Astrocyte (in vitro differentiated cells and primary cell): Measurements from ENCODE around the gene ZNF641. TPM values are rescaled to one million over a fixed set of nuclear protein-coding genes. Genes with fewer than 3 reads are reported as not detected.

Experiments used
- DNase-seq: peaks from one replicate; pipeline ENCODE4 v3.0.0-alpha.2; 2010; ENCODE audit warnings: low read depth
- FAIRE-seq: peaks from 2 replicates; lab custom pipeline; 2011; peaks lifted over from hg19 to GRCh38; lab: Jason Lieb, UNC
- H2AFZ ChIP-seq: 2 replicates; pipeline ENCODE4 v1.6.0; 2012; ENCODE audit warnings: low read depth, low read length, inconsistent platforms
- H3K27ac ChIP-seq: 2 replicates; pipeline ENCODE4 v1.5.1; 2011; ENCODE audit warnings: low read depth, low read length, inconsistent platforms
- H3K27me3 ChIP-seq: 2 replicates; pipeline ENCODE4 v1.6.0; 2011; ENCODE audit warnings: low read length, inconsistent platforms; ENCODE audit not compliant: insufficient read depth
- H3K36me3 ChIP-seq: 2 replicates; pipeline ENCODE4 v1.5.1; 2011; ENCODE audit warnings: low read length, inconsistent platforms; ENCODE audit not compliant: insufficient read depth
- H3K4me1 ChIP-seq: 2 replicates; pipeline ENCODE4 v1.5.1; 2011; ENCODE audit warnings: low read length, inconsistent platforms; ENCODE audit not compliant: insufficient read depth
- H3K4me2 ChIP-seq: 2 replicates; pipeline ENCODE4 v1.6.0; 2012; ENCODE audit warnings: low read length, inconsistent platforms
- H3K4me3 ChIP-seq: 2 replicates; pipeline ENCODE4 v1.5.1; 2011; ENCODE audit warnings: low read depth, mild to moderate bottlenecking, low read length, inconsistent platforms; ENCODE audit not compliant: insufficient read depth
- H3K79me2 ChIP-seq: 2 replicates; pipeline ENCODE4 v1.6.0; 2012; ENCODE audit warnings: mild to moderate bottlenecking, low read length, inconsistent platforms; ENCODE audit not compliant: insufficient read depth
- H3K9ac ChIP-seq: 2 replicates; pipeline ENCODE4 v1.6.0; 2012; ENCODE audit warnings: mild to moderate bottlenecking, low read length, inconsistent platforms
- H3K9me3 ChIP-seq: 2 replicates; pipeline ENCODE4 v1.5.1; 2012; ENCODE audit warnings: low read depth, mild to moderate bottlenecking, low read length, inconsistent platforms; ENCODE audit not compliant: insufficient read depth
- H4K20me1 ChIP-seq: 2 replicates; pipeline ENCODE4 v1.6.0; 2012; ENCODE audit warnings: low read length, inconsistent platforms; ENCODE audit not compliant: insufficient read depth
- H3K27ac Mint-ChIP-seq: one replicate; pipeline ENCODE4 v1.8.0; 2021; ENCODE audit warnings: mild to moderate bottlenecking, mixed read lengths; ENCODE audit not compliant: unreplicated experiment
- H3K27me3 Mint-ChIP-seq: one replicate; pipeline ENCODE4 v1.8.0; 2021; ENCODE audit warnings: low read depth, mixed read lengths; ENCODE audit not compliant: unreplicated experiment
- H3K36me3 Mint-ChIP-seq: one replicate; pipeline ENCODE4 v1.8.0; 2021; ENCODE audit warnings: low read depth, mixed read lengths; ENCODE audit not compliant: unreplicated experiment
- H3K4me1 Mint-ChIP-seq: one replicate; pipeline ENCODE4 v1.8.0; 2021; ENCODE audit warnings: low read depth, mixed read lengths; ENCODE audit not compliant: unreplicated experiment
- H3K4me3 Mint-ChIP-seq: one replicate; pipeline ENCODE4 v1.8.0; 2021; ENCODE audit warnings: mild to moderate bottlenecking, moderate library complexity, mixed read lengths; ENCODE audit not compliant: unreplicated experiment
- H3K9me3 Mint-ChIP-seq: one replicate; pipeline ENCODE4 v1.8.0; 2021; ENCODE audit warnings: mild to moderate bottlenecking, mixed read lengths; ENCODE audit not compliant: unreplicated experiment
- EZH2 ChIP-seq: IDR thresholded peaks from 2 replicates; pipeline ENCODE4 v1.6.1; 2012; ENCODE audit warnings: mild to moderate bottlenecking, low read length, inconsistent platforms; ENCODE audit not compliant: insufficient read depth
- total RNA-seq: library from RNA; stranded (reverse); gene quantifications from 2 replicates; pipeline ENCODE4 v1.2.1, GENCODE V29; 2021
- TF ChIP-seq, protein P1 (sequence below): IDR thresholded peaks from 2 replicates; pipeline ENCODE4 v1.5.1; 2011; ENCODE audit warnings: low read depth, mild to moderate bottlenecking, inconsistent platforms, low read length, moderate library complexity; ENCODE audit not compliant: insufficient read depth

ZNF641 gene
- total RNA-seq, 1 donor from 2014 or later = 7.1 TPM

DNA sequence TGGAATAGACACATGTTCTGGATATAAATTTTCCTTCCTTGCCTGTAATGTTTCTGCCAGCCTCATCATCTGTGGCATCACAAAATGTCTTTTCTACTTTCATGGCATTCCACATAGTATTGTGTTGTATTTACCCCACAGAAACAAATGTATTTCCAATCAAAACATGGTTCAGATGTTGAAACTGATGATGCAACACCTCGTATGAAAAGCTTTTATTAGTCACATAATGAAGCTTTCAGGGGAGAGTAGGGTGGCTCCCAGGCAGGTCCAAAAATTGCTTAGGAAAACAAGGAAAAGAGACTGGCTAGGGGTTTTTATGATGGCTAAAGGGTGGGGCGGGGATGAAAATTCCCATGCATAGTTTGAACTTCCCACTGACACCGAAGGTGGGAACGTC lies 29.1 kb upstream of the ZNF641 start:
- Mint-ChIP-seq H3K27me3 (no peaks in the 10 kb centered on the region), H3K36me3 (no peaks in the 10 kb centered on the region)

DNA sequence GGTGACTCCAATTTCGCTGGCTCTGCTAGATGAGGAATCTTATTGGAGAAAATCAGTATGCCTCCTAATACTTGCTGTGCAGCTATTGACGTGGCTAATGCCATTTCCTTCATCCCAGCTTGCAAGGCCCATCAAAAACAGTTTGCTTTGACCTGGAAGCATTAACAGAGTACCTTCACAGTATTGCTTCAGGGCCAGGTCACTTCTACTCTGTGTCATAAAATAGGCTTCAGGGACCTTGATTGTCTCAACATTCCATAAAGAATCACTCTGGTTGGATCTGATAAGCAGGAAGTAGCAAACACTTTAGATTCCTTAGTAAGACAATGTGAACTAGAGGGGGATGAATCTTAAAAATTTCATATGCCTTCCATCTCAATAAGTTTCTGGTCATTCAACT lies 26.9 kb upstream of the ZNF641 start:
- no peaks in the 10 kb centered on the region for H3K36me3 ChIP-seq
- H3K27me3 ChIP-seq = no peaks in the 10 kb centered on the region
- H3K4me2 ChIP-seq = no peak overlapping the region
- Mint-ChIP-seq H3K9me3 (peaks cover 2% of the 10 kb centered on the region), H3K36me3 (no peaks in the 10 kb centered on the region), H3K4me1 (no peaks in the 10 kb centered on the region), H3K4me3 (no peak overlapping the region), H3K27ac (no peak overlapping the region), H3K27me3 (no peaks in the 10 kb centered on the region)
- no peak overlapping the region for H2AFZ ChIP-seq
- no peaks in the 10 kb centered on the region for H4K20me1 ChIP-seq
- no peak for FAIRE-seq
- TF ChIP-seq, protein P1, sequence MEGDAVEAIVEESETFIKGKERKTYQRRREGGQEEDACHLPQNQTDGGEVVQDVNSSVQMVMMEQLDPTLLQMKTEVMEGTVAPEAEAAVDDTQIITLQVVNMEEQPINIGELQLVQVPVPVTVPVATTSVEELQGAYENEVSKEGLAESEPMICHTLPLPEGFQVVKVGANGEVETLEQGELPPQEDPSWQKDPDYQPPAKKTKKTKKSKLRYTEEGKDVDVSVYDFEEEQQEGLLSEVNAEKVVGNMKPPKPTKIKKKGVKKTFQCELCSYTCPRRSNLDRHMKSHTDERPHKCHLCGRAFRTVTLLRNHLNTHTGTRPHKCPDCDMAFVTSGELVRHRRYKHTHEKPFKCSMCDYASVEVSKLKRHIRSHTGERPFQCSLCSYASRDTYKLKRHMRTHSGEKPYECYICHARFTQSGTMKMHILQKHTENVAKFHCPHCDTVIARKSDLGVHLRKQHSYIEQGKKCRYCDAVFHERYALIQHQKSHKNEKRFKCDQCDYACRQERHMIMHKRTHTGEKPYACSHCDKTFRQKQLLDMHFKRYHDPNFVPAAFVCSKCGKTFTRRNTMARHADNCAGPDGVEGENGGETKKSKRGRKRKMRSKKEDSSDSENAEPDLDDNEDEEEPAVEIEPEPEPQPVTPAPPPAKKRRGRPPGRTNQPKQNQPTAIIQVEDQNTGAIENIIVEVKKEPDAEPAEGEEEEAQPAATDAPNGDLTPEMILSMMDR = no peak
- no peak for TF ChIP-seq EZH2
- H3K4me1 ChIP-seq = no peaks in the 10 kb centered on the region
- no peak overlapping the region for H3K4me3 ChIP-seq
- DNase-seq = no peak
- no peaks in the 10 kb centered on the region for H3K9me3 ChIP-seq
- H3K27ac ChIP-seq = no peak overlapping the region
- H3K9ac ChIP-seq = no peak overlapping the region
- no peaks in the 10 kb centered on the region for H3K79me2 ChIP-seq

More for the DNA sequence above, 29.1 kb upstream of the ZNF641 start:
- Histone ChIP-seq H3K27ac (no peak overlapping the region), H3K9me3 (no peaks in the 10 kb centered on the region), H3K27me3 (no peaks in the 10 kb centered on the region), H3K36me3 (no peaks in the 10 kb centered on the region), H3K79me2 (no peaks in the 10 kb centered on the region), H3K4me2 (no peak overlapping the region), H3K4me3 (no peak overlapping the region), H3K4me1 (no peaks in the 10 kb centered on the region), H2AFZ (no peak overlapping the region), H3K9ac (no peak overlapping the region), H4K20me1 (no peaks in the 10 kb centered on the region)
- Mint-ChIP-seq H3K27ac (no peak overlapping the region), H3K4me1 (no peaks in the 10 kb centered on the region), H3K4me3 (no peak overlapping the region), H3K9me3 (peaks cover 2% of the 10 kb centered on the region)
- no peak for FAIRE-seq
- no peak for DNase-seq
- TF ChIP-seq EZH2 = no peak
- TF ChIP-seq, protein P1 = no peak

DNA sequence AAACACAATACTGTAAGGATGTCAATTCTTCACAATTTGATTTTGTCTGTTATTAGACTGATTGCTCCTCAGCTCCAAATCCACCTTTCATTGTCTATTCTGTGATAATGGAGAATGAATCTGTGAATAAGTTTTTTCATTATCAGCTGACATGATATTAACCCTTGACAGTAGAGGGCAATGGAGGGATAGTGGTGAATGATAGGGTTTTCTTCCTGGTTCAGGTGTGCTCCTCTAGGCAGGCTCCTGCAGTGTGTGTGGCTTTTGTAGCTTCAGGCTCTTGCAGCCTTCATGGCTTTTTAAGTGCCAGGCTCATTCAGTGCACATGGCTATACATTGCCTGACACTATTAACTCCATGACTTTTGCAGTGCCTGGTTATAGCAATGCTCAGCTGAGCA lies 23.4 kb upstream of the ZNF641 start:
- Mint-ChIP-seq H3K4me1 (no peaks in the 10 kb centered on the region), H3K27me3 (peaks cover 2% of the 10 kb centered on the region), H3K36me3 (no peaks in the 10 kb centered on the region), H3K4me3 (no peak overlapping the region), H3K9me3 (no peaks in the 10 kb centered on the region), H3K27ac (no peak overlapping the region)
- DNase-seq (no peak), FAIRE-seq (no peak)
- no peaks in the 10 kb centered on the region for H3K36me3 ChIP-seq
- no peaks in the 10 kb centered on the region for H3K9me3 ChIP-seq
- H3K79me2 ChIP-seq = no peaks in the 10 kb centered on the region
- H3K27ac ChIP-seq = no peak overlapping the region
- H3K4me1 ChIP-seq = no peaks in the 10 kb centered on the region
- no peaks in the 10 kb centered on the region for H3K27me3 ChIP-seq
- no peak overlapping the region for H3K9ac ChIP-seq
- H2AFZ ChIP-seq = no peak overlapping the region
- no peaks in the 10 kb centered on the region for H4K20me1 ChIP-seq
- H3K4me2 ChIP-seq = no peak overlapping the region
- H3K4me3 ChIP-seq = no peak overlapping the region
- TF ChIP-seq, protein P1 = no peak
- TF ChIP-seq EZH2 = no peak
